GM12878 (cell line): ENCODE data around the gene TPCN1.

ENCODE experiments used
- CTCF ChIP-seq, 3 experiments: IDR thresholded peaks in 2 of 3; conservative IDR thresholded peaks in 1 of 3; 2 replicates each; pipeline ENCODE4 v1.5.1; 2011; ENCODE audit warnings: low read depth in 3 of 3, low read length in 3 of 3, mild to moderate bottlenecking in 3 of 3, control low read depth in 2 of 3, moderate library complexity in 2 of 3, inconsistent platforms in 1 of 3, mixed read lengths in 1 of 3; ENCODE audit not compliant: control insufficient read depth in 2 of 3, insufficient read depth in 1 of 3; ENCODE audit errors: extremely low read depth in 1 of 3
- DPF2 ChIP-seq: fragments of 450-650 bp; IDR thresholded peaks from 2 replicates; pipeline ENCODE4 v1.6.1; 2017; ENCODE audit warnings: mild to moderate bottlenecking
- EP300 ChIP-seq, 2 experiments: fragments of 150-350 bp in 1 of 2; IDR thresholded peaks; 2 replicates each; pipeline ENCODE4 v1.6.1; 2011 to 2012; ENCODE audit warnings: low read depth in 2 of 2, low read length in 2 of 2, borderline replicate concordance in 1 of 2, improper control_type of control experiment in 1 of 2, inconsistent platforms in 1 of 2; ENCODE audit not compliant: control insufficient read depth in 1 of 2
- HDAC6 ChIP-seq: fragments of 200-600 bp; sonication (generic); IDR thresholded peaks from one replicate; pipeline ENCODE4 v1.8.0; 2017; ENCODE audit warnings: antibody characterized with exemption; ENCODE audit not compliant: unreplicated experiment
- MXI1 ChIP-seq: fragments of 150-350 bp; IDR thresholded peaks from 2 replicates; pipeline ENCODE4 v1.6.1; 2011; ENCODE audit warnings: low read depth, mild to moderate bottlenecking, inconsistent platforms, low read length, improper control_type of control experiment
- RCOR1 ChIP-seq: conservative IDR thresholded peaks from 2 replicates; pipeline ENCODE4 v1.6.1; 2012; ENCODE audit warnings: low read depth, low read length, improper control_type of control experiment
- TBL1XR1 ChIP-seq: IDR thresholded peaks from 2 replicates; pipeline ENCODE4 v1.6.1; 2012; ENCODE audit warnings: low read depth, low read length, improper control_type of control experiment

- no peak for TF ChIP-seq EP300 (IDR thresholded peaks at IDR 0.05; ENCODE audit: borderline replicate concordance in 1 of 2, control insufficient read depth in 1 of 2, low read depth in 2 of 2, low read length in 2 of 2)
- TF ChIP-seq TBL1XR1: no peak
- TF ChIP-seq CTCF (IDR thresholded peaks at IDR 0.05 in 2 of 3, conservative IDR thresholded peaks at IDR 0.05 in 1 of 3; ENCODE audit: control insufficient read depth in 2 of 3, extremely low read depth in 1 of 3, insufficient read depth in 1 of 3, low read depth in 3 of 3, low read length in 3 of 3): no peak
- no peak for TF ChIP-seq MXI1
- no peak for TF ChIP-seq HDAC6
- TF ChIP-seq RCOR1: no peak
- no peak for TF ChIP-seq DPF2
Measured at GRCh38 chr12:113211160-113211559, 10.1 kb upstream of the TPCN1 start.
